Thoracic aorta (tissue), 2 donors: Measurements from ENCODE around the gene NCKIPSD. TPM values are rescaled to one million over a fixed set of nuclear protein-coding genes. Genes with fewer than 3 reads are reported as not detected.

Experiments used
- ATAC-seq: fragments of 150-250 bp; one replicate; pipeline ENCODE4 v1.8.0; 2017; ENCODE audit warnings: low read depth; ENCODE audit not compliant: insufficient number of reproducible peaks, low FRiP score
- DNase-seq: peaks from one replicate; pipeline ENCODE4 v3.0.0-alpha.2; 2020; ENCODE audit warnings: low spot score
- H3K27ac ChIP-seq, 2 donors: fragments of 200-600 bp; sonication (generic); 1 replicate in 1 of 2; 2 replicates in 1 of 2; pipeline ENCODE4 v1.5.1; 2016; ENCODE audit warnings: mild to moderate bottlenecking in 2 of 2, moderate library complexity in 2 of 2
- H3K27me3 ChIP-seq: fragments of 200-600 bp; sonication (generic); replicated peaks from 2 replicates; pipeline ENCODE4 v1.6.0; 2016; ENCODE audit warnings: mild to moderate bottlenecking; ENCODE audit not compliant: insufficient read depth
- H3K36me3 ChIP-seq: fragments of 200-600 bp; sonication (generic); one replicate; pipeline ENCODE4 v1.5.1; 2016
- H3K4me1 ChIP-seq, 2 donors: fragments of 200-600 bp; sonication (generic); 1 replicate in 1 of 2; 2 replicates in 1 of 2; pipeline versions ENCODE4 v1.5.1 to v1.6.0; 2016; ENCODE audit warnings: low read depth in 2 of 2, mild to moderate bottlenecking in 1 of 2; ENCODE audit not compliant: control insufficient read depth in 1 of 2
- H3K4me3 ChIP-seq: fragments of 200-600 bp; sonication (generic); 2 replicates; pipeline ENCODE4 v1.5.1; 2016; ENCODE audit warnings: mild to moderate bottlenecking
- H3K9me3 ChIP-seq: fragments of 200-600 bp; sonication (generic); 2 replicates; pipeline ENCODE4 v1.5.1; 2016
- CTCF ChIP-seq: fragments of 200-600 bp; sonication (generic); IDR thresholded peaks from one replicate; pipeline ENCODE4 v1.5.1; 2019; ENCODE audit warnings: antibody characterized with exemption
- total RNA-seq, 2 donors: library from RNA; depleted of rRNA; stranded (reverse); fragments of >200 nt; gene quantifications; one replicate each; pipeline versions ENCODE4 v1.1.0 to v1.2.3, GENCODE V29; 2016

The NCKIPSD gene
- total RNA-seq, 2 donors from 2014 or later: 59.6 to 101 TPM

- DNase-seq: no peak
- Histone ChIP-seq H3K9me3 (no peaks in the 10 kb centered on the region), H3K36me3 (peaks cover 43% of the 10 kb centered on the region), H3K4me3 (no peak overlapping the region), H3K27me3 (no peaks in the 10 kb centered on the region), H3K4me1 (peaks cover 19 to 27% of the 10 kb centered on the region in 2 donors), H3K27ac (no peak overlapping the region)
- no peak for ATAC-seq
- TF ChIP-seq CTCF: no peak
These were observed 4.2 kb downstream of the NCKIPSD start for GRCh38 chr3:48681541-48681880.

GRCh38 chr3:48680811-48681540, 4.7 kb downstream of the NCKIPSD start:
- no peak overlapping the region for H3K4me3 ChIP-seq
- no peak for TF ChIP-seq CTCF
- peaks cover 14 to 22% of the 10 kb centered on the region in 2 donors for H3K4me1 ChIP-seq
- no peaks in the 10 kb centered on the region for H3K9me3 ChIP-seq
- ATAC-seq (no peak), DNase-seq (no peak)
- H3K27me3 ChIP-seq: no peaks in the 10 kb centered on the region
- H3K27ac ChIP-seq: no peak overlapping the region
- peaks cover 45% of the 10 kb centered on the region for H3K36me3 ChIP-seq

GRCh38 chr3:48679411-48680391, 6.0 kb downstream of the NCKIPSD start:
- Histone ChIP-seq H3K36me3 (peaks cover 49% of the 10 kb centered on the region), H3K27ac (no peak overlapping the region), H3K27me3 (no peaks in the 10 kb centered on the region), H3K9me3 (no peaks in the 10 kb centered on the region), H3K4me3 (no peak overlapping the region), H3K4me1 (peaks cover 13 to 19% of the 10 kb centered on the region in 2 donors)
- no peak for TF ChIP-seq CTCF
- ATAC-seq (no peak), DNase-seq (no peak)

GRCh38 chr3:48678566-48679380, 6.9 kb downstream of the NCKIPSD start:
- ATAC-seq: no peak
- peaks cover 55% of the 10 kb centered on the region for H3K36me3 ChIP-seq
- DNase-seq: no peak

More at GRCh38 chr3:48678566-48679380, 6.9 kb downstream of the NCKIPSD start:
- TF ChIP-seq CTCF: no peak
- no peaks in the 10 kb centered on the region for H3K27me3 ChIP-seq
- no peaks in the 10 kb centered on the region for H3K9me3 ChIP-seq
- no peak overlapping the region for H3K27ac ChIP-seq
- peaks cover 6 to 12% of the 10 kb centered on the region in 2 donors for H3K4me1 ChIP-seq
- H3K4me3 ChIP-seq: no peak overlapping the region
